Measurements from ENCODE around the gene MLF2.

The MLF2 gene

DNA sequence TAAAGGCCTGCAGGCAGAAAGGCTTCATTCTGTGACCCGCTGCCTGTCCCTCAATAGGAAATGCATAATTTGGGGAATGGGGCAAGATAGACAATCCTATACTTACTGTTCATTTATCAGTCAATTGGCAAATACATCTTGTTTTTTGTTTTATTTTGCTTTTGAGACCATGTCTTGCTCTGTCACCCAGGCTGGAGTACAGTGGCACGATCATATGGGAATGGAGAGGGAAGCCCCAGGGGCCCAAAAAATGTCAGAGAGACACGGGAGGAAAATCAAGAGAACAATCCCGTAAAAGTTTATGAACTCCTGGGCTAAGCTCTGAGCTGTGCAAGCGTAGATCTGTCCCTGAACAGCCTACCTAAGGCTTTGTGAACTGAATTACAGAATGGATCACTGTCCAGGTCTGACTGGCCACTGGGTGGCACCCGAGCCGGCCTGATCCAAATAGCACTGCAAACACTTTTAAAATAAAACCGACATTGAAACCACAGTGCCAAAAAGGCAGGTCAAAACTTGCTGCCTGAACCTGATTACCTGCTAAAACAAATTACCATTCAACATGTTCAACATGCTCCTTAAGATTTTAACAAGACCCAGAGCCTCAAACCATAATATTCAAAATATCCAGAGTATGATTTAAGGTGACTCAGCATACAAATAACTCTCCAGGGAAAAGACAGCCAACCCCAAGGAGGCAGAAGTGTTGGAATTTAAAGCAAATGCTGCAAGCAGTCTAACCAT, 17.3 kb downstream of the MLF2 start:
- TF ChIP-seq, protein P1, sequence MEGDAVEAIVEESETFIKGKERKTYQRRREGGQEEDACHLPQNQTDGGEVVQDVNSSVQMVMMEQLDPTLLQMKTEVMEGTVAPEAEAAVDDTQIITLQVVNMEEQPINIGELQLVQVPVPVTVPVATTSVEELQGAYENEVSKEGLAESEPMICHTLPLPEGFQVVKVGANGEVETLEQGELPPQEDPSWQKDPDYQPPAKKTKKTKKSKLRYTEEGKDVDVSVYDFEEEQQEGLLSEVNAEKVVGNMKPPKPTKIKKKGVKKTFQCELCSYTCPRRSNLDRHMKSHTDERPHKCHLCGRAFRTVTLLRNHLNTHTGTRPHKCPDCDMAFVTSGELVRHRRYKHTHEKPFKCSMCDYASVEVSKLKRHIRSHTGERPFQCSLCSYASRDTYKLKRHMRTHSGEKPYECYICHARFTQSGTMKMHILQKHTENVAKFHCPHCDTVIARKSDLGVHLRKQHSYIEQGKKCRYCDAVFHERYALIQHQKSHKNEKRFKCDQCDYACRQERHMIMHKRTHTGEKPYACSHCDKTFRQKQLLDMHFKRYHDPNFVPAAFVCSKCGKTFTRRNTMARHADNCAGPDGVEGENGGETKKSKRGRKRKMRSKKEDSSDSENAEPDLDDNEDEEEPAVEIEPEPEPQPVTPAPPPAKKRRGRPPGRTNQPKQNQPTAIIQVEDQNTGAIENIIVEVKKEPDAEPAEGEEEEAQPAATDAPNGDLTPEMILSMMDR (IDR thresholded peaks at IDR 0.05; ENCODE audit: low read depth, low read length): peak; percentile 47
- no peak for TF ChIP-seq MYC (IDR thresholded peaks at IDR 0.05; ENCODE audit: low read depth, low read length)
- H3K4me3 ChIP-seq (ENCODE audit: low read depth, low read length): no peak overlapping the region
- DNase-seq (ENCODE audit: low read depth): peak; percentile 53

GRCh38 chr12:6734506-6735387, 18.2 kb downstream of the MLF2 start:
- TF ChIP-seq, protein P2, sequence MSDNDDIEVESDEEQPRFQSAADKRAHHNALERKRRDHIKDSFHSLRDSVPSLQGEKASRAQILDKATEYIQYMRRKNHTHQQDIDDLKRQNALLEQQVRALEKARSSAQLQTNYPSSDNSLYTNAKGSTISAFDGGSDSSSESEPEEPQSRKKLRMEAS (IDR thresholded peaks at IDR 0.05; ENCODE audit: low read depth, low read length): no peak
- TF ChIP-seq POLR2A (IDR thresholded peaks at IDR 0.05; ENCODE audit: extremely low read depth, insufficient read length) (no peak), MYC (IDR thresholded peaks at IDR 0.05; ENCODE audit: low read depth, low read length) (no peak)
- TF ChIP-seq, protein P1 (IDR thresholded peaks at IDR 0.05; ENCODE audit: low read depth, low read length): no peak
- no peak overlapping the region for H3K4me3 ChIP-seq (ENCODE audit: low read depth, low read length)
- DNase-seq (ENCODE audit: low read depth): no peak

DNA sequence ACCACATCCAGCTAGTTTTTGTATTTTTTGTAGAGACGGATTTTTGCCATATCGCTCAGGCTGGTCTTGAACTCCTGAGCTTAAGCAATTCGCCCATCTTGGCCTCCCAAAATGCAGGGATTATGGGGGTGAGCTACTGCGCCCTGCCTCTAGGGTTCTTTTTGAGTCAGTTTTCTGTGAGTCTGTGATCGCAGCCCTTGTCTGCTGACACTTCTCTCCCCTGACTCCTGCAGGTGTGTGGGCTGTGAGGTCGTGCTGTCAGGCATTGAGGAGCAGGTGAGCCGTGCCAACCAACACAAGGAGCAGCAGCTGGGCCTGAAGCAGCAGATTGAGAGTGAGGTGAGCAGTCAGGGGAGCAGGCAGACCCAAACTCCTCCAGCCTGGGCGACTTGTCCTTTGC, 22.8 kb downstream of the MLF2 start:
- DNase-seq (ENCODE audit: low read depth): no peak
- H3K4me3 ChIP-seq (ENCODE audit: low read depth, low read length): no peak overlapping the region
- TF ChIP-seq, protein P2 (IDR thresholded peaks at IDR 0.05; ENCODE audit: low read depth, low read length): no peak
- TF ChIP-seq POLR2A (IDR thresholded peaks at IDR 0.05; ENCODE audit: extremely low read depth, insufficient read length): no peak
- TF ChIP-seq, protein P1 (IDR thresholded peaks at IDR 0.05; ENCODE audit: low read depth, low read length): no peak
- TF ChIP-seq MYC (IDR thresholded peaks at IDR 0.05; ENCODE audit: low read depth, low read length): no peak

GRCh38 chr12:6729186-6729585, 23.8 kb downstream of the MLF2 start:
- no peak for TF ChIP-seq MYC (IDR thresholded peaks at IDR 0.05; ENCODE audit: low read depth, low read length)
- TF ChIP-seq, protein P1 (IDR thresholded peaks at IDR 0.05; ENCODE audit: low read depth, low read length): no peak
- no peak for TF ChIP-seq POLR2A (IDR thresholded peaks at IDR 0.05; ENCODE audit: extremely low read depth, insufficient read length)
- TF ChIP-seq, protein P2 (IDR thresholded peaks at IDR 0.05; ENCODE audit: low read depth, low read length): no peak

GRCh38 chr12:6725350-6725749, 27.6 kb downstream of the MLF2 start:
- TF ChIP-seq, protein P1 (IDR thresholded peaks at IDR 0.05; ENCODE audit: low read depth, low read length): no peak
- TF ChIP-seq MYC (IDR thresholded peaks at IDR 0.05; ENCODE audit: low read depth, low read length) (no peak), POLR2A (IDR thresholded peaks at IDR 0.05; ENCODE audit: extremely low read depth, insufficient read length) (no peak)
- TF ChIP-seq, protein P2 (IDR thresholded peaks at IDR 0.05; ENCODE audit: low read depth, low read length): no peak
- no peak overlapping the region for H3K4me3 ChIP-seq (ENCODE audit: low read depth, low read length)
- DNase-seq (ENCODE audit: low read depth): no peak

More at GRCh38 chr12:6729186-6729585, 23.8 kb downstream of the MLF2 start:
- no peak for DNase-seq (ENCODE audit: low read depth)
- H3K4me3 ChIP-seq (ENCODE audit: low read depth, low read length): no peak overlapping the region
